ENCODE results near the gene KYAT1. TPM values are rescaled to one million over a fixed set of nuclear protein-coding genes. Genes with fewer than 3 reads are reported as not detected.

KYAT1 gene
- total and polyA plus RNA-seq, 2 donors from 2014 or later = 5.1 to 17.0 TPM

DNA sequence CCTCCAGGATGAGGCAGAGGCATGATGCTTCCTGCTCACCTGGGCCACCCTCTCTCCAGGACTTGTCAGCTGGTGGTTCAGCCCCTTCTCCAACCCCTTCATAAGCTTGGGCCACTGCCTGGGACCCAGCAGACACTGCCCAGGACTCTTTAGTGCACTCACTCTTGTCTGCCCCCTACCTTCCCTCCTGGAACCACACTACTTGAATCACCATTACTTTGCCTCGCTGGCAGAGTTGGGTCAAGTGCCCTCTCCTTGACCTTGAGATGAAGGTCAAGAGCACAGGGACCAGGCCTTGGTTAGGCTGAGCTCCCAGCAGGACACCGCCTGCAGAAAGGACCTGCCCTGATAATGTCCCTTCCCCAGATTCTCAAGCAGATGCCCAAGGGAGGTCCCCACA lies 71.9 kb downstream of the KYAT1 start:
- Histone ChIP-seq H3K9me3 (ENCODE audit: control insufficient read depth in 2 of 3, insufficient read depth in 1 of 3, low read length in 3 of 3) (no peaks in the 10 kb centered on the region), H3K4me1 (ENCODE audit: control insufficient read depth in 2 of 3, insufficient read depth in 2 of 3, low read depth in 1 of 3, low read length in 3 of 3) (no peaks in the 10 kb centered on the region), H3K9ac (ENCODE audit: low read length in 3 of 3) (no peak overlapping the region), H3K27ac (ENCODE audit: low read depth in 2 of 2, low read length in 2 of 2) (no peak overlapping the region), H3K36me3 (ENCODE audit: control insufficient read depth in 2 of 3, insufficient read depth in 3 of 3, low read length in 3 of 3) (peaks cover 0 to 32% (median 11%) of the 10 kb centered on the region in 3 donors), H3K4me3 (ENCODE audit: low read length in 3 of 3) (no peak overlapping the region), H3K27me3 (ENCODE audit: control insufficient read depth, insufficient read depth, low read length) (no peaks in the 10 kb centered on the region)
- FAIRE-seq (no peak), DNase-seq (no peak)
- TF ChIP-seq, protein P1, sequence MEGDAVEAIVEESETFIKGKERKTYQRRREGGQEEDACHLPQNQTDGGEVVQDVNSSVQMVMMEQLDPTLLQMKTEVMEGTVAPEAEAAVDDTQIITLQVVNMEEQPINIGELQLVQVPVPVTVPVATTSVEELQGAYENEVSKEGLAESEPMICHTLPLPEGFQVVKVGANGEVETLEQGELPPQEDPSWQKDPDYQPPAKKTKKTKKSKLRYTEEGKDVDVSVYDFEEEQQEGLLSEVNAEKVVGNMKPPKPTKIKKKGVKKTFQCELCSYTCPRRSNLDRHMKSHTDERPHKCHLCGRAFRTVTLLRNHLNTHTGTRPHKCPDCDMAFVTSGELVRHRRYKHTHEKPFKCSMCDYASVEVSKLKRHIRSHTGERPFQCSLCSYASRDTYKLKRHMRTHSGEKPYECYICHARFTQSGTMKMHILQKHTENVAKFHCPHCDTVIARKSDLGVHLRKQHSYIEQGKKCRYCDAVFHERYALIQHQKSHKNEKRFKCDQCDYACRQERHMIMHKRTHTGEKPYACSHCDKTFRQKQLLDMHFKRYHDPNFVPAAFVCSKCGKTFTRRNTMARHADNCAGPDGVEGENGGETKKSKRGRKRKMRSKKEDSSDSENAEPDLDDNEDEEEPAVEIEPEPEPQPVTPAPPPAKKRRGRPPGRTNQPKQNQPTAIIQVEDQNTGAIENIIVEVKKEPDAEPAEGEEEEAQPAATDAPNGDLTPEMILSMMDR (IDR thresholded peaks at IDR 0.05; ENCODE audit: borderline replicate concordance, extremely low read depth, insufficient read depth) = no peak
- intact Hi-C loops (cut with DNase I) = no loop called here

DNA sequence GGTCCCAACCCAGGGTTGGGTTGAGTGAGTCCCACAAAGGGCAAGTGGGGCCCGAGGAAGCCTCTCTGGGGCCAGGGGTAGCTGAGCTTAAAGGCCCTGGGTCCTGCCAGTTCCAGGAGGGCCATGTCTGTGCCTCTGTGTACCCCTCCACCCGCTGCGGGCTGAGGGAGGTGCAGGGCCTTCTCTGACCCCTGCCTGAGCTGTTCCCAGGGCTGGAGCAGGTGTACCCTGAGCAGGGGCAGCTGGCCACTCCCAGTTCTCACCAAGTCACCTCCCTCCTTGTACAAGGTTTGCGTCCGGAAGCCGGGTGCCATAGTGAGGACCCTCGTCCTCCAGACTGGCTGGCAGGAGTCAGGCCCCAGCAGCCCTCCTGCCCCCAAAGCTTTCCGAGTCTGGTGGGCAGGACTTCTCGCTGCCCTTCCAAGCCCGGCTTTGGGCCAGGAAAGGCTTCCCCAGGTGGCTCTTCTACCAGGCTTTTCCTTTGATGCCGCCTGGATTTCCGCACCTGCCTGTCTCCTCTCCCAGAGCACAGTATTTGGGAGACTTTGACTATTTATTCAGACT lies 72.6 kb downstream of the KYAT1 start:
- no peaks in the 10 kb centered on the region for H3K27me3 ChIP-seq (ENCODE audit: control insufficient read depth, insufficient read depth, low read length)

DNA sequence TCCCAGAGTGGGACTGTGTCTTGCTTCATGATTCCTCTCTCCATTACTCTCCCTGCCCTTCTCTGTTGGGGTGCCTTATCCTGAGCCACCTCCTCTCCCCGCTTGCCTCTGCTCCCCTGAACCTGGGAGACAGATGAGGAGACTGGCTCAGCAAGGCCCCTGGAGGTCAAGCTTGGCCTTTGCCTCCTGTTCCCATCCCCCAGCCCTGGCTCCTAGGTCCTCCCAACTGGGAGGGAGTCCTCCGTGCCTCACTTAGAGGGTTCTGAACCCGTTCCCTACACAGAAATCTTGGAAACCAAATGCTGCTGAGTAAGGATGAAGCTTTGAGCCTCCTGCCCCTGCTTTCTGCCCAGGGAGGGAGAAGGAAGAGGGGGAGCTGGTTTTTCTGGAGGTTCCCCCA lies 73.2 kb downstream of the KYAT1 start:
- Histone ChIP-seq H3K27me3 (ENCODE audit: control insufficient read depth, insufficient read depth, low read length) (no peaks in the 10 kb centered on the region), H3K36me3 (ENCODE audit: control insufficient read depth in 2 of 3, insufficient read depth in 3 of 3, low read length in 3 of 3) (peaks cover 0 to 39% (median 18%) of the 10 kb centered on the region in 3 donors)

More for the DNA sequence above, 72.6 kb downstream of the KYAT1 start:
- no peak overlapping the region for H3K27ac ChIP-seq (ENCODE audit: low read depth in 2 of 2, low read length in 2 of 2)
- FAIRE-seq (no peak), DNase-seq (no peak)
- no peaks in the 10 kb centered on the region for H3K9me3 ChIP-seq (ENCODE audit: control insufficient read depth in 2 of 3, insufficient read depth in 1 of 3, low read length in 3 of 3)
- intact Hi-C loops (cut with DNase I) = no loop called here
- H3K36me3 ChIP-seq (ENCODE audit: control insufficient read depth in 2 of 3, insufficient read depth in 3 of 3, low read length in 3 of 3) = peaks cover 0 to 35% (median 12%) of the 10 kb centered on the region in 3 donors
- TF ChIP-seq, protein P1 (IDR thresholded peaks at IDR 0.05; ENCODE audit: borderline replicate concordance, extremely low read depth, insufficient read depth) = no peak
- no peak overlapping the region for H3K9ac ChIP-seq (ENCODE audit: low read length in 3 of 3)
- H3K4me3 ChIP-seq (ENCODE audit: low read length in 3 of 3) = no peak overlapping the region
- H3K4me1 ChIP-seq (ENCODE audit: control insufficient read depth in 2 of 3, insufficient read depth in 2 of 3, low read depth in 1 of 3, low read length in 3 of 3) = no peaks in the 10 kb centered on the region

More for the DNA sequence above, 73.2 kb downstream of the KYAT1 start:
- DNase-seq (no peak), FAIRE-seq (no peak)
- no peaks in the 10 kb centered on the region for H3K4me1 ChIP-seq (ENCODE audit: control insufficient read depth in 2 of 3, insufficient read depth in 2 of 3, low read depth in 1 of 3, low read length in 3 of 3)
- H3K9me3 ChIP-seq (ENCODE audit: control insufficient read depth in 2 of 3, insufficient read depth in 1 of 3, low read length in 3 of 3) = no peaks in the 10 kb centered on the region
- no peak overlapping the region for H3K9ac ChIP-seq (ENCODE audit: low read length in 3 of 3)
- intact Hi-C loops (cut with DNase I) = no loop called here
- H3K27ac ChIP-seq (ENCODE audit: low read depth in 2 of 2, low read length in 2 of 2) = no peak overlapping the region
- TF ChIP-seq, protein P1 (IDR thresholded peaks at IDR 0.05; ENCODE audit: borderline replicate concordance, extremely low read depth, insufficient read depth) = no peak
- H3K4me3 ChIP-seq (ENCODE audit: low read length in 3 of 3) = no peak overlapping the region
